Liver (tissue), 3 donors: Measurements from ENCODE around the gene TARBP1.

Source experiments
- CTCF ChIP-seq: fragments of 150-350 bp; IDR thresholded peaks from 2 replicates; pipeline ENCODE4 v1.5.1; 2017; ENCODE audit warnings: improper control_type of control experiment, low read depth, low read length; ENCODE audit not compliant: missing input control
- EGR1 ChIP-seq, 2 donors: IDR thresholded peaks; 2 replicates each; pipeline ENCODE4 v1.6.1; 2016 to 2018; ENCODE audit warnings: antibody characterized with exemption in 2 of 2, low read depth in 2 of 2
- GABPA ChIP-seq, 2 donors: IDR thresholded peaks in 1 of 2; conservative IDR thresholded peaks in 1 of 2; 2 replicates each; pipeline ENCODE4 v1.6.1; 2016; ENCODE audit warnings: antibody characterized with exemption in 2 of 2, mild to moderate bottlenecking in 1 of 2, moderate library complexity in 1 of 2
- NR2F2 ChIP-seq: IDR thresholded peaks from 2 replicates; pipeline ENCODE4 v1.6.1; 2016; ENCODE audit warnings: antibody characterized with exemption
- RAD21 ChIP-seq, 2 donors: IDR thresholded peaks; 2 replicates each; pipeline ENCODE4 v1.6.1; 2016; ENCODE audit warnings: antibody characterized with exemption in 2 of 2, mild to moderate bottlenecking in 2 of 2
- REST ChIP-seq: IDR thresholded peaks from 2 replicates; pipeline ENCODE4 v1.6.1; 2016; ENCODE audit warnings: antibody characterized with exemption, mild to moderate bottlenecking
- YY1 ChIP-seq: IDR thresholded peaks from 2 replicates; pipeline ENCODE4 v1.6.1; 2016; ENCODE audit warnings: antibody characterized with exemption, mild to moderate bottlenecking
- ZBTB33 ChIP-seq: IDR thresholded peaks from 2 replicates; pipeline ENCODE4 v1.6.1; 2016; ENCODE audit warnings: antibody characterized with exemption
- donor health status: healthy.
- donor health status: healthy.

GRCh38 chr1:234375672-234376071, 103.3 kb downstream of the TARBP1 start:
- TF ChIP-seq CTCF (no peak), YY1 (no peak), EGR1 (IDR thresholded peaks at IDR 0.05; ENCODE audit: low read depth in 2 of 2) (no peak), REST (no peak), ZBTB33 (no peak), GABPA (IDR thresholded peaks at IDR 0.05 in 1 of 2, conservative IDR thresholded peaks at IDR 0.05 in 1 of 2) (no peak), RAD21 (IDR thresholded peaks at IDR 0.05) (no peak), NR2F2 (no peak)
